ENCODE results near the gene BRAT1.

BRAT1 gene

DNA sequence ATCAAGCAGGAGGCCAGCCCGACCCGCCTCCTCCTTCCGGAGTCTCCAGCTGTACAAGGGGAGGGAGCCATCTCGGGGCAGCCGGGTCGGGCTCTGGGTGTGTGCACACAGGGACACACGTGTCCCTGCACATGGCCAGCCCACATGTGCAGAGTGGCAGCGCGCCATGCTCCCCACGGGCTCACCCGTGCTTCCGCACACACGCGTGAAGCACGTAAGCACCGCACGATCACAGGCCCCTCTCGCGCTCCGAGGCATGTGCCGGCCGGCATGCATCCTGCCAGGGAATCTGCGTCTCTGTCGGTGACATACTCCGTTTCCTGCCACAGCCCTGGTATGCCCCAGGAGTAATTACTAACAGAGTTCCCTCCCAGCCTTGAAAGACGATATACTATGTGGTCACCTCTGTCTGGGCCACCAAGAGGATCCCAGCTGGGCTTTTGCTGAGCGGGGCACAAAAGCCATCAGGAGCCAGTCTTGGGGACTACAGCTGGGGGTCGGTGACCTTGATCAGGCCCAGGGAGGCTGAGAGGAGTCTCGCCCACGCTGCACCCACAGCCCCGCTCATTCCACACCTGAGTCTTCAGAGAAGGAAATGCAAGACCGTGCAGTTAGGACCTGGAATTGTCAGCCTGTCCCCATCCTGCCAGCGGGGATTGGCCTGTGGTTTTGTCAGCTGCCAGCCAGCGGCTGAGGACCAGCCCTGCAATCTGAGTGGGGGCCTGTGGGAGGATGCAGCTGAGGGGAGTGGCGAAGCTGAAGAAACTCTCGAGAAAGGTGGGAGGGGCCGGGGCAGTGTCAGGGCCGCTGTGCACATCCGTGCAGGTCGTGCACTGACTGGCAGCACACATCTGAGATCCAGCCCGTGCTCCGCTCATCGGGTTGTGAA lies 46.8 kb downstream of the BRAT1 start:
- no peak overlapping the region for H3K4me3 ChIP-seq (ENCODE audit: low read depth, low read length)
- TF ChIP-seq, protein P1, sequence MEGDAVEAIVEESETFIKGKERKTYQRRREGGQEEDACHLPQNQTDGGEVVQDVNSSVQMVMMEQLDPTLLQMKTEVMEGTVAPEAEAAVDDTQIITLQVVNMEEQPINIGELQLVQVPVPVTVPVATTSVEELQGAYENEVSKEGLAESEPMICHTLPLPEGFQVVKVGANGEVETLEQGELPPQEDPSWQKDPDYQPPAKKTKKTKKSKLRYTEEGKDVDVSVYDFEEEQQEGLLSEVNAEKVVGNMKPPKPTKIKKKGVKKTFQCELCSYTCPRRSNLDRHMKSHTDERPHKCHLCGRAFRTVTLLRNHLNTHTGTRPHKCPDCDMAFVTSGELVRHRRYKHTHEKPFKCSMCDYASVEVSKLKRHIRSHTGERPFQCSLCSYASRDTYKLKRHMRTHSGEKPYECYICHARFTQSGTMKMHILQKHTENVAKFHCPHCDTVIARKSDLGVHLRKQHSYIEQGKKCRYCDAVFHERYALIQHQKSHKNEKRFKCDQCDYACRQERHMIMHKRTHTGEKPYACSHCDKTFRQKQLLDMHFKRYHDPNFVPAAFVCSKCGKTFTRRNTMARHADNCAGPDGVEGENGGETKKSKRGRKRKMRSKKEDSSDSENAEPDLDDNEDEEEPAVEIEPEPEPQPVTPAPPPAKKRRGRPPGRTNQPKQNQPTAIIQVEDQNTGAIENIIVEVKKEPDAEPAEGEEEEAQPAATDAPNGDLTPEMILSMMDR (IDR thresholded peaks at IDR 0.05; ENCODE audit: low read depth, low read length, missing control alignments): no peak
- no peak for DNase-seq (ENCODE audit: low read depth)

DNA sequence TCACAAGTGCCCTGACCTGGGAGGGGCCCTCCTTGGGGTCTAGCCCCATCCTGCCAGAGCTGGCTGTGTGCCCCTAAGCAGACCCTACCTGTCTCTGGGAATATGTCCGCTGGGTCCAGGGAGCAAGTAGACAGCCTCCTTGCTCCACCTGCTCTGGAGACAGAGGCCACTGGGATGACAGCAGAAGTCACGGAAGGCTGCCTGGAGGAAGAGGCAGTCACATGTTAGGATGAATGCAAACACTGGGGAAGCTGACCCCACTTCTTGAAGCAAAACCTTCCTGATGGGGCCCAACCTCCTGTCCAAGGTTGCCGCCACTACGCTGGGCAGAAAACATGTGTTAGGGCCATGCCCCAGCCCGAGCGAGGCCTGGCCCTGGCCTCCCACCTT lies 47.4 kb downstream of the BRAT1 start:
- DNase-seq (ENCODE audit: low read depth): no peak
- H3K4me3 ChIP-seq (ENCODE audit: low read depth, low read length): no peak overlapping the region
- TF ChIP-seq, protein P1 (IDR thresholded peaks at IDR 0.05; ENCODE audit: low read depth, low read length, missing control alignments): no peak

DNA sequence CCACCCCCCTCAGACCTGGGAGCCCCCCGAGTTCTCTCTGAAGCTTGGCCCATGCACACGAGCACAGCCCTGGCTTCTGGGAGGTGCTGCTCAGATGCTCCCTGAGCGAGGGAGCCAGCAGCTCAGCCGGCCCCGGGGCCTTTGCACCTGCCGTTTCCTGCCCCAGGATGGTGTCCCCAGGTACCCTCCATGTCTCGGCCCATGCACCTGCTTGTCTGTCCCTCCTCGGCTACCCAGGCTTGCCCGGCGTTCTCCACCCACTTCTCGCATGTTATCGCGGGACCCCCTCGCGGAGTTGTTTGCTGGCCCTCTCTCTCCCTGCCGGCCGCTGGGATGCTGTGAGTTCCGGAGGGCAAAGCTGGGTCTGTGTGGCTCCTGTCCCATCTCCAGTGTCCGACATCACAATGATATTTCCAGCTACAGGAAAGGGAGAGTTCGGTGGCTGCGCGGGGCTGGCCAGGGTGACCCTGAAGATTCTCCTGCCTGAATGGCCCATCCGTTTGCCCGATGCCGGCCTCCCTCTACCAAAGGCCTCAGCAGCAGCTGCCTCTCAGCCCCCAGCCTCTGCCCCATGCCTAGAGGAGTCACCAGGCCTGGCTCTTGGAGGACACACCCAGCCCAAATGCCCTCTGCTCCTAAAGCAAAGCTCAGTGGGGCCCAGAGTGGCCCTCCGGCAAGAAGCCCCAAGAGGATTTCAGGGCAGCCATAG lies 48.0 kb downstream of the BRAT1 start:
- H3K4me3 ChIP-seq (ENCODE audit: low read depth, low read length): no peak overlapping the region
- DNase-seq (ENCODE audit: low read depth): no peak
- TF ChIP-seq, protein P1 (IDR thresholded peaks at IDR 0.05; ENCODE audit: low read depth, low read length, missing control alignments): no peak

DNA sequence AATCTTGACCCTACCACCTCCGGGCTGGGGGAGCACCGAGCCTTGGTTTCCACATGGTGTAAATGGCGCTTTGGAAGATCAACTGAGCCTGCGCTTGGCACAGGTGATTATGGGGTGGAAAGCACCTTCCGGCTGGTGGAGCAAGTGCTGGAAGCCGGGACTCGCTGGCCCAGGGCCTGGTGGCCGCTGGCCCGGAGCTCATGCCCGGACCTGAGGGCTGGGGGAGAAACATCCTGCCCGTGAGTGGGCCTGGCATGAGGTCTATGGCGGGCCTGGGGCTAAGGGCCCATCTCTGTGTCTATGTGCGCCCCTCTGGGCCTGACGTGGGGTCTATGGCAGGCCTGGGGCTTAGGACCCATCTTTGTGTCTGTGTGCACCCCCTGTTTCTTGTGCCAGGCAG lies 49.9 kb downstream of the BRAT1 start:
- H3K4me3 ChIP-seq (ENCODE audit: low read depth, low read length): no peak overlapping the region
- TF ChIP-seq, protein P1 (IDR thresholded peaks at IDR 0.05; ENCODE audit: low read depth, low read length, missing control alignments): no peak
- DNase-seq (ENCODE audit: low read depth): no peak

DNA sequence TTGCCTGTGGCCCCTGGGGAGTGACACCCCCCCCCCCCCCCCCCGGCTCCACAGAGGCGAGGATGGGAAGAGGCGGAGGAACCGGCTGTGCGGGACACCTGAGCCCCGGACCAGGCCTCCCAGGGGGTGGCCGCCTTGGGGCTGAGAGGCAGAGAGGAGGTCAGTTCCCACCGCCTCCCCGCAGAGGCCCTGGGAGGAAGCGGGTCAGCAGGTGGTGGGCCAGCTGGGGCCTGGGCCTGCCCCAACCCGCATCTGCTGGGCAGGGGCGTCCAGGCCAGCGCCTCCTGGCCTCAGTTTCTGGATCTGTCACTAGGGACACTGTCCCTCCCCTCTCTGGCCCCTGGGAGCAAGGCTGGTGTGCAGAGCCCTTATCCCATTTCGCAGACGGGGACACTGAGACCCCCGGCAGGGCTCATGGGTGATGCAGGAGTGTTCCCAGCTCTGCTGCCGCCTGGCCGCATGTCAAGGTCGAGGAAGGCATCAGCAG lies 50.4 kb downstream of the BRAT1 start:
- DNase-seq (ENCODE audit: low read depth): no peak
- no peak overlapping the region for H3K4me3 ChIP-seq (ENCODE audit: low read depth, low read length)
- TF ChIP-seq, protein P1 (IDR thresholded peaks at IDR 0.05; ENCODE audit: low read depth, low read length, missing control alignments): no peak

DNA sequence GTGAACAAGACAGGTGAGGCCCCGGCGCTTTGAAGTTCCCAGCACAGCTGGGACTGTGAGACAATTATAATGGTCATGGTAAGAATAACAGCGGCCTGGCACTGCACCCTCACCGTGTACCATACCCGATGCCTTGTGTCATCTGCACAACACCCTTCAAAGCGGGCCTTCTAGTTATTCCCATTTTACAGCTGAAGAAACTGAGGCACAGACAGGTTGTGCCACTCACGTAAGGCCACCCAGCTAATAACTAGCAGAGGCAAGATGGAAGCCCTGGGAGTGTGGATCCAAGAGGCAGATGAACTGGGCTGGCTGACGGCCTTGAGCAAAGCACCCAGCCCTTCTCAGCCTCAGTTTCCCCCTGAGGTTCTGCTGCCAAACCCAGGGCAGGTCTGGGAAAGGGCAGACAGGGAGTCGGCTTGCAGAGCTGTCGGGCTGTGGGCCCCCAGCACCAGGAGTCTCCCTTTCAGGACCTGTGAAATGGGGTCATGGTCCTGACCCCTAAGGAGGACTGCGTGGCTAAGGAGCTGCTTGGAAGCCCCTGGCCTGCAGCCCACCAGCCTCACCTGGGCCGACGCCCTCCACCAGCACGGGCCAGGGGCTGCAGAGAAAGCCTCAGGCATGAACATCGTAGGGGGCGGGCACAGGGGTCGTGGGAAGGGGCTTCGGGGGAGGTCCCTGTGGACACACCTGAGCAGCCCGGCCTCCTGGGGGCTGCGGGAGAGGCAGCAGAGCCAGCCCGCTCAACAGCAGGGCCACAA lies 51.0 kb downstream of the BRAT1 start:
- H3K4me3 ChIP-seq (ENCODE audit: low read depth, low read length): no peak overlapping the region
- DNase-seq (ENCODE audit: low read depth): no peak
- TF ChIP-seq, protein P1 (IDR thresholded peaks at IDR 0.05; ENCODE audit: low read depth, low read length, missing control alignments): no peak

Measured in GM12864 (cell line).